CD4-positive, alpha-beta T cell treated with Interleukin-12 subunit alpha and Interleukin-12 subunit beta, for 1 hour (primary cell): ENCODE results near the gene STX4.
"Not testable (repeated sequence)": the region's sequence is repeated elsewhere in the genome, so short reads cannot be mapped to it uniquely, and the experiment has no call there.

Experiments
- DNase-seq: peaks from one replicate; pipeline ENCODE4 v3.0.0-alpha.2; 2020

The STX4 gene

GRCh38 chr16:30998852-30999761 is 34.3 kb upstream of the STX4 start:
- DNase-seq: no peak

GRCh38 chr16:31000671-31001382 is 32.5 kb upstream of the STX4 start:
- no peak for DNase-seq

GRCh38 chr16:31001507-31002249 is 31.7 kb upstream of the STX4 start:
- DNase-seq: no peak

- DNase-seq: no peak
These were observed 31.1 kb upstream of the STX4 start for GRCh38 chr16:31002250-31002700.

GRCh38 chr16:31002862-31003341 is 30.5 kb upstream of the STX4 start:
- DNase-seq: no peak

GRCh38 chr16:31003744-31004143 is 29.6 kb upstream of the STX4 start:
- no peak for DNase-seq

GRCh38 chr16:31004658-31005057 is 28.7 kb upstream of the STX4 start:
- DNase-seq: no peak

GRCh38 chr16:31005350-31006085 is 27.8 kb upstream of the STX4 start:
- DNase-seq: no peak

- DNase-seq: no peak
These were observed 27.3 kb upstream of the STX4 start for GRCh38 chr16:31006086-31006385.

- no peak for DNase-seq
These were observed 26.8 kb upstream of the STX4 start for GRCh38 chr16:31006589-31006988.

GRCh38 chr16:31007684-31008083 is 25.7 kb upstream of the STX4 start:
- DNase-seq: no peak

GRCh38 chr16:31008149-31008548 is 25.2 kb upstream of the STX4 start:
- no peak for DNase-seq

GRCh38 chr16:31008551-31008950 is 24.8 kb upstream of the STX4 start:
- no peak for DNase-seq

- DNase-seq: no peak
These were observed 24.2 kb upstream of the STX4 start for GRCh38 chr16:31009120-31009519.

- no peak for DNase-seq
These were observed 23.3 kb upstream of the STX4 start for GRCh38 chr16:31009894-31010584.

GRCh38 chr16:31010585-31011325 is 22.6 kb upstream of the STX4 start, which contains the start of gene STX1B:
Gene STX1B (minus strand): TSS chr16:31010638. CDS start chr16:31010396, 242 bp downstream.
- DNase-seq: peak; percentile 51

GRCh38 chr16:31011815-31012214 is 21.5 kb upstream of the STX4 start:
- DNase-seq: not testable (repeated sequence)

- not testable (repeated sequence) for DNase-seq
These were observed 20.1 kb upstream of the STX4 start for GRCh38 chr16:31013292-31013691.

GRCh38 chr16:31016018-31016417 is 17.3 kb upstream of the STX4 start:
- DNase-seq: no peak

- not testable (repeated sequence) for DNase-seq
These were observed 15.6 kb upstream of the STX4 start for GRCh38 chr16:31017756-31018155.

- DNase-seq: no peak
These were observed 12.8 kb upstream of the STX4 start for GRCh38 chr16:31020536-31020935.
